Activated T-cell treated with anti-CD3 and anti-CD28 coated beads, Interleukin-2, amount 50 U/mL, for 72 hours (primary cell): ENCODE measurements around the gene EPDR1. TPM values are rescaled to one million over a fixed set of nuclear protein-coding genes. Genes with fewer than 3 reads are reported as not detected.
"Not testable (repeated sequence)": the region's sequence is repeated elsewhere in the genome, so short reads cannot be mapped to it uniquely, and the experiment has no call there.

Experiments used
- ATAC-seq, 2 donors: fragments of 150-1000 bp; cut with Tn5 transposase; replicated peaks in 1 of 2; 2 replicates each; pipeline ENCODE4 v1.10.0; 2021; ENCODE audit warnings: moderate library complexity in 2 of 2, mild to moderate bottlenecking in 1 of 2
- DNase-seq, 2 donors: peaks; one replicate each; pipeline ENCODE4 v3.0.0; 2021 to 2022; ENCODE audit warnings: mixed read lengths in 1 of 2
- H3K27ac Mint-ChIP-seq: one replicate; pipeline ENCODE4 v1.8.0; 2022; ENCODE audit warnings: mild to moderate bottlenecking, moderate library complexity, mixed read lengths
- H3K27me3 Mint-ChIP-seq: one replicate; pipeline ENCODE4 v1.8.0; 2022; ENCODE audit warnings: low read depth, mixed read lengths
- H3K36me3 Mint-ChIP-seq, 2 donors: one replicate each; pipeline ENCODE4 v1.8.0; 2022; ENCODE audit warnings: mixed read lengths in 2 of 2, mild to moderate bottlenecking in 1 of 2; ENCODE audit not compliant: insufficient read depth in 2 of 2
- H3K4me1 Mint-ChIP-seq: one replicate; pipeline ENCODE4 v1.8.0; 2022; ENCODE audit warnings: low read depth, mixed read lengths
- H3K4me3 Mint-ChIP-seq, 2 donors: one replicate each; pipeline ENCODE4 v1.8.0; 2022; ENCODE audit warnings: mild to moderate bottlenecking in 2 of 2, mixed read lengths in 2 of 2, moderate library complexity in 2 of 2
- H3K9me3 Mint-ChIP-seq, 2 donors: one replicate each; pipeline ENCODE4 v1.8.0; 2022; ENCODE audit warnings: mixed read lengths in 2 of 2
- total RNA-seq, 2 donors: library from RNA; stranded (reverse); gene quantifications; one replicate each; pipeline ENCODE4 v1.2.3, GENCODE V29; 2022

EPDR1 gene
- total RNA-seq, 2 donors from 2014 or later: 1.7 to 2.6 TPM

DNA sequence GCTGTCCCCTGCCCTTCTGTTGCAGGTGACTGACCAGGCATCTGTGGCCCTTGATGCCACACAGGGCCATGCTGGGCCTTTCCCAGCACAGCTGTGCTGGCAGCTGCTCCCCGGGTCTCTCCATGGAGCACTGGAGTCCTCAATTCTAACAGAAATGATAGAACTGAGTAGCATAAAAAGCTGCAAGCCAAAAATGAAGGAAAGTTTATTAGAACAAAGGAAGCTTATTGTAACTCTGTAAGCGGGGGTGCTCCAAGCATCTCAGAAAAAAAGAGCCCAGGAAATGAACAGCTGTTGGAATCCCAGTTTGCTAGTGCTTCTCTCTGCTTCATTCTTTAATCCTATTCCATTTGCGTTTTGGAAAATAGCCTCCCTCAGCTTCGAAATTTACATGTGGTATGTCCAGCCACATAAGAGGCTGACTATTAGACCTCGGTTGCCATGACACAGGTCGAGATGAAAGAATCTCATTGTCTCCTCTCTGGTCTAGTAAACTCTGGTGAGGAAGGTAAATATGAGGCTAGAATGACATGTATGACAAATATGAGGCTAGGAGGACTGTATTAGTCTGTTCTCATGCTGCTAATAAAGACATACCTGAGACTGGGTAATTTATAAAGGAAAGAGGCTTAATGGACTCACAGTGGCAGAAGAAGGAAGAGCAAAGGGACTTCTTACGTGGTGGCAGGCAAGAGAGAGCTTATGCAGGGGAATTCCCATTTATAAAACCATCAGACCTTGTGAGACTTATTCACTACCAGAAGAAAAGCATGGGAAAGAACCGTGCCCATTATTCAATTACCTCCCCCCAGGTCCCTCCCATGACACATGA lies 23.7 kb downstream of the EPDR1 start:
- no peak for ATAC-seq
- H3K4me1 Mint-ChIP-seq: no peaks in the 10 kb centered on the region
- H3K36me3 Mint-ChIP-seq: no peaks in the 10 kb centered on the region
- no peak overlapping the region for H3K27ac Mint-ChIP-seq
- no peak for DNase-seq
- no peaks in the 10 kb centered on the region for H3K27me3 Mint-ChIP-seq
- peaks cover 0 to 3% of the 10 kb centered on the region in 2 donors for H3K9me3 Mint-ChIP-seq
- H3K4me3 Mint-ChIP-seq: no peak overlapping the region

DNA sequence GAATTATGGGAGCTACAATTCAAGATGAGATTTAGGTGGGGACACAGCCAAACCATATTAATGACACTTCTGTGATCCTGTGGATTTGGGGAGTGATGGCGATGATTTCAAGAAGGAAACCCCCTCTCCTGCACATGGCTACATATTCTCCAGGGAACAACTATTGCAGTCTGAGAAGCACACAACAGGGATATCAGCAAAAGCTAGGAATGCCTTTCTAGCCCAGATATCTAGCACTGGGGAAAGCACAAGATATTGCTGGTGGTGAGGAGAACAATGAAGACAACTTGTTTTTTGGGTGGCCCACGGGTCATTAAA lies 24.3 kb downstream of the EPDR1 start:
- no peaks in the 10 kb centered on the region for H3K4me1 Mint-ChIP-seq
- H3K36me3 Mint-ChIP-seq: no peaks in the 10 kb centered on the region
- H3K27me3 Mint-ChIP-seq: no peaks in the 10 kb centered on the region
- H3K4me3 Mint-ChIP-seq: no peak overlapping the region
- H3K27ac Mint-ChIP-seq: no peak overlapping the region
- DNase-seq (no peak), ATAC-seq (no peak)
- peaks cover 0 to 3% of the 10 kb centered on the region in 2 donors for H3K9me3 Mint-ChIP-seq

DNA sequence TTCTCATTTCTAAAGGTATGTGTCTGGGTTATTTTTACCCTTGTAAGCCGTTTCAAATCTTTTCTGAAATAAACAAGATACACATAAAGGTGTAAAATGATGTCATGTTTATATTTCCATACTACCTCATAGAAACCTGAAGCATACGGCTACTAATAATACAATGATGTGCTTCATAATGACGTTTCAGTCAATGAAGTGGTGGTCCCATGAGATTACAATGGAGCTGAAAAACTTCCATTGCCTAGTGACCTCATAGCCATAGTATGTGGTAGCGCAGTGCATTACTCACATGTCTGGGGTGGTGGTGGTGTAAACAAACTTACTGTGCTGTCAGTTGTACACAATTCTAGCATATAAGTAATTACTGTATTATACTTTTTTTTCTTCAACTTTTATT lies 24.9 kb downstream of the EPDR1 start:
- ATAC-seq (no peak), DNase-seq (no peak)
- H3K4me3 Mint-ChIP-seq: no peak overlapping the region
- H3K27ac Mint-ChIP-seq: no peak overlapping the region
- no peaks in the 10 kb centered on the region for H3K36me3 Mint-ChIP-seq
- peaks cover 0 to 3% of the 10 kb centered on the region in 2 donors for H3K9me3 Mint-ChIP-seq
- H3K27me3 Mint-ChIP-seq: no peaks in the 10 kb centered on the region
- no peaks in the 10 kb centered on the region for H3K4me1 Mint-ChIP-seq

DNA sequence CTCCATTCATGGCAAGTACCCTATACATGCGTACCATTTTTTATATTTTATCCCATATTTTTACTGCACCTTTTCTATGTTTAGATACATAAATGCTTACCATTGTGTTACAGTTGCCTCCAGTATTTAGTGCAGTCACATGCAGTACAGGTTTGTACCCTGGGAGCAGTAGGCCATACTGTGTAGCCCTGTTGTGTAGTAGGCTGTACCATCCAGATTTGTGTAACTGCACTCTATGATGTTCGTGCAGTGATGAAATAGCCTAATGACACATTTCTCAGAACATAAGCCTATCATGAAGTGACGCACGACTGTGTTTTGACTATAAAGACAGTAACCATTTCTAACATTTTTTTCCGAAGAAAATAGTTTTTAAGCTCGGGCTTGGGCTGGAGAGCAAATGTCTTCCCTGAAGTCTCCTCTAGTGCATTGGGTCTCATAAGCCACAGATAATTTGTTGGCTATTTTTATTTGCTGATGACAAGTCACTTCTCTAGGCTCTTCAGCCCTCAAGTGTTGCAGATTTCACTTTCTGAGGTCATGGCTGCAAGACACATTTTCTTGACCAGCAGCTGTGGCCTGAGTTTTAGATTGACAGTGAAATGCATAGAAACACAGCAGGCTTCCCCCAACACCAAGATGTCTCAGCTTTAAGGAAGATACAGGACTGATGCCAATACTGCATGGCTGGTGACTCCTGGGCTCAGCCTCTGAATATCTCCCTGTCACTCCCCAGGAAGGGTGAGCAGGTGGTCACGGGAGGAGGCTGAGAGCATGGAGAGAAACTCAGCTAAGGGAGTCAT lies 26.9 kb downstream of the EPDR1 start:
- Mint-ChIP-seq H3K36me3 (no peaks in the 10 kb centered on the region), H3K27me3 (no peaks in the 10 kb centered on the region), H3K4me1 (no peaks in the 10 kb centered on the region), H3K27ac (no peak overlapping the region), H3K4me3 (no peak overlapping the region), H3K9me3 (peaks cover 0 to 3% of the 10 kb centered on the region in 2 donors)
- no peak for ATAC-seq
- no peak for DNase-seq

DNA sequence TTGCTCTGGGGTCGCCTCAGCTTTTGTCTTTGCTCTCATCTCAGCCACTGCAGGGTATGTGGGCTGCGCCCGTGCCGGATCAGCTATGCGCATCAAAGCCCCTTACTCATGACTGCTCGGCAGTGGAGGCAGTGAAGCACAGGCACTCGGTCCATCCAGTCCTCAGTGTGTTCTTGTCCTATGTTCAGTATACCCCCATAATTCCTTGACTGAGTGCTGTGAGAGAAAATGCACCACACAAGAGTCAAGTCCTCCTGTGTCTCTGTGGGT lies 27.4 kb downstream of the EPDR1 start:
- Mint-ChIP-seq H3K36me3 (no peaks in the 10 kb centered on the region), H3K4me3 (no peak overlapping the region), H3K9me3 (peaks cover 0 to 3% of the 10 kb centered on the region in 2 donors), H3K4me1 (no peaks in the 10 kb centered on the region), H3K27ac (no peak overlapping the region), H3K27me3 (no peaks in the 10 kb centered on the region)
- ATAC-seq (no peak), DNase-seq (no peak)

DNA sequence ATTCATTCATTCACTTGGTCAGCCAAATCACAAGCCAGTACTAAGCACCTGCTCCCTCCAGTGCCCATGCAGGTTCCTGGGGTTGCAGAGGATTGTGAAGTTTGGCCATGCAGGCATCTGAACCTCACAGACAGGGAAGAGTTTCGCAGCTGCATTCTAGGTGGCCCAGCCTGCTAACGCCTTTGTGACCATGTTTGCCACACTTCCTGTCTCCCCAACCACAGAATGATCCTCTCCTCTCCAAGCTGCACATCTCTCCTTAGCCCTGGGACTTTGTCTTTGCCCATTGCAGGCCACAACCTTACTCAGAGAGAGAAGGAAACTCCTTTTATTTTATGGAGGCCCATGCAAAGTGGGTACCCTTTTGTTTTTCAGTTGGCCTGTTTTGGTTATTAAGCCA lies 31.8 kb downstream of the EPDR1 start:
- H3K36me3 Mint-ChIP-seq: no peaks in the 10 kb centered on the region
- no peaks in the 10 kb centered on the region for H3K4me1 Mint-ChIP-seq
- ATAC-seq: no peak
- no peak for DNase-seq
- H3K4me3 Mint-ChIP-seq: no peak overlapping the region
- peaks cover 7% of the 10 kb centered on the region for H3K27me3 Mint-ChIP-seq
- no peak overlapping the region for H3K27ac Mint-ChIP-seq
- H3K9me3 Mint-ChIP-seq: peaks cover 0 to 2% of the 10 kb centered on the region in 2 donors

DNA sequence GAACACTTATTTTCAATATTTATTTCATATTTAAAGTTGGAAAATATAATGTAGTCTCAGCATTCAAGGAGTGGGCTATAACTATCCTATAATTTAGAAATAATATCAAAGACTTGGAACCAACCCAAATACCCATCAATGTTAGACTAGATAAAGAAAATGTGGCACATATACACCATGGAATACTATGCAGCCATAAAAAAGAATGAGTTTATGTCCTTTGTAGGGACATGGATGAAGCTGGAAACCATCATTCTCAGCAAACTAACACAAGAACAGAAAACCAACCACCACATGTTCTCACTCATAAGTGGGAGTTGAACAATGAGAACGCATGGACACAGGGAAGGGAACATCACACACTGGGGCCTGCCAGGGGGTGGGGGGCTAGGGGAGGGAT lies 33.8 kb downstream of the EPDR1 start:
- H3K36me3 Mint-ChIP-seq, H3K9me3 Mint-ChIP-seq, H3K27ac Mint-ChIP-seq, H3K27me3 Mint-ChIP-seq, H3K4me1 Mint-ChIP-seq, DNase-seq, H3K4me3 Mint-ChIP-seq, ATAC-seq: not testable (repeated sequence)

DNA sequence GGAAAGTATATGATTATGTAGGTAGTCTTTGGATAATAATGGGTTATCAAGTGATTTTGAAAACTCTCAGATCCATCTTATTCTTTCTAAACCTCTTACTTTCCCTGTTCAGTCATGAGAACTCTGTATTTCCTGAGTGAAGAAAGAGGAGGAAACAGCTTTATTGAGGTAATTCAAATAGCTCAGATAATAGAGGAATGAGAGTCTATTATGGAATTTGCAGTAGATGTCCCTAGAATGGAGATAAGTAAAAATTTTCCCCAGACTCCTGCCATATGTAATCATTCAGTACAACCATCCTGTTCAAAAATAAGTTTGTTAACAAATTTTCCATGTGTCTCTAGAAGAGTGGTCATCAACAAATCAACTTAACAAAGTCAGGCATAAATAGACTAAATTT lies 36.4 kb downstream of the EPDR1 start:
- ATAC-seq: no peak
- DNase-seq: no peak
- H3K4me3 Mint-ChIP-seq: no peak overlapping the region
- H3K27me3 Mint-ChIP-seq: peaks cover 16% of the 10 kb centered on the region
- no peaks in the 10 kb centered on the region for H3K36me3 Mint-ChIP-seq
- H3K4me1 Mint-ChIP-seq: no peaks in the 10 kb centered on the region
- H3K27ac Mint-ChIP-seq: no peak overlapping the region
- peaks cover 0 to 2% of the 10 kb centered on the region in 2 donors for H3K9me3 Mint-ChIP-seq

DNA sequence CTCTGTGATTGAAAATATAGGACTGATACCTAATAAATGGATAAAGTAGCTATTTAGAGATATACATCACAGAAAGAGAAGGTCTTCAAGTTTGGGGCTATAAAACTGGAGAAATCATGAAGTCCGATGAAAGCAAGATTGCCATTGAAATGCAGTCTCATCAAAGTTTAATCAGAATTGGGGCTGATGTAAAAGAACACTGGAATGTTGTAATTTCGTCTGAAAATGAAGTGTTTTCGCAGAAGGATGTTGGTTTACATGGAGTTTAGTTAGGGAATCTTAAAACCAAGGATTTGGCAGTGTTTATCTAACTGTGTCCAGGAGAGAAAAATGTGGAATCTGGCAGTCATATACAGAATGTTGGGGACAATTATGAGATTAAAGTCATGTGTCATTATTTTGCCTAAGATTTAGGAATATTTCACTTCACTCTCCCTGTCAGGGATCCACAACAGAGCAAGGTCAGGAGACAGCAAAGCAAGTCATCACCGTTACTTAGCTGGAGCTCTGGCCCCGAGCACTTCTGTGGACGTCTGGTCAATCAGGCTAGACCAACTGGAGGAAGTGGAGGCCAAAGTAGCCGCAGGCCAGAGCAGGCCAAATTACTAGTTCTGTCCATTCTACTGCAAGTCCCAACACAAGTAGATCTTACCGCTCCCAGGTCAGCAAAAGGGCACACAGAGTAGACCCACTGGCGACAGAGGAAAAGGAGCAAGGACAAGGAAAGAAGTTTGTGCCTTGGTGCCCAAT lies 37.0 kb downstream of the EPDR1 start:
- DNase-seq: no peak
- no peaks in the 10 kb centered on the region for H3K36me3 Mint-ChIP-seq
- no peak for ATAC-seq
- H3K27me3 Mint-ChIP-seq: peaks cover 16% of the 10 kb centered on the region
- no peak overlapping the region for H3K27ac Mint-ChIP-seq
- no peak overlapping the region for H3K4me3 Mint-ChIP-seq
- H3K4me1 Mint-ChIP-seq: no peaks in the 10 kb centered on the region
- peaks cover 0 to 2% of the 10 kb centered on the region in 2 donors for H3K9me3 Mint-ChIP-seq

DNA sequence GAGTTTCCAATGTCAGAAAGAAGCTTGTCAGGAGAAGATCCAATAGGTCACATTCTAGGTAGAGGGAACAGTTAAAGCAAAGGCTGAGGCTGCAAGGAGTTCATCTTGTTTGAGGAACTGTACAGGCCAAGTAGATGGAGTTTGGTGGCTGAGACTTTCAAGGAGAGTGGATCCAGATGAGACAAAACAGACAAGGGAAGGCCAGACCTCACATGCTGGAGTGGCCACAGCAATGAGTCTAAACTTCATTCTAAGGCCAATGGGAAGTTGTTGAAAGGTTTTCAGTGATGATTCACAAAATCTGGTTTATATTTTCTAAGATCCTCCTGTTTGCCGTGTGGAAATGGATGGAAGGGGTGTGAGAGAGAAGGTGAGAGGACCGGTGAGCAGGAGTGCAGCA lies 40.0 kb downstream of the EPDR1 start:
- peaks cover 15% of the 10 kb centered on the region for H3K27me3 Mint-ChIP-seq
- no peaks in the 10 kb centered on the region for H3K36me3 Mint-ChIP-seq
- ATAC-seq (no peak), DNase-seq (no peak)
- H3K9me3 Mint-ChIP-seq: peaks cover 0 to 2% of the 10 kb centered on the region in 2 donors
- no peaks in the 10 kb centered on the region for H3K4me1 Mint-ChIP-seq
- H3K27ac Mint-ChIP-seq: no peak overlapping the region
- no peak overlapping the region for H3K4me3 Mint-ChIP-seq

DNA sequence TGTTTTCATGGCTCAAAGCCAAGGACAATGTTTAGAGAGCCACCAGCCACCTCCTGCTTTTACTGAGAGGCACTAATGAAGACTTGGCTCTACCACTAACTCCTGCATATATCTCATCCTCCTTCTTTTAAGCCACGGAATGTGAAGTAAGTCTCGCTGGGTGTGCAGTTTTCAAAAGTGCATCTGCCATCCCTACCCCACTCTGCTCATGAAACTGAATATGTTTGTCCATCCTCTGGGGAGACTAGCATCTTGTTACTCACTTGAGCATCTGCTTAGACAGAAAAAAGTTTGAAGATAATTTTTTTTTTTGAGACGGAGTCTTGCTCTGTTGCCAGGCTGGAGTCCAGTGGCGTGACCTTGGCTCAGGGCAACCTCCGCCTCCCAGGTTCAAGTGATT lies 40.8 kb downstream of the EPDR1 start:
- Mint-ChIP-seq H3K27ac (no peak overlapping the region), H3K36me3 (no peaks in the 10 kb centered on the region), H3K9me3 (no peaks in the 10 kb centered on the region), H3K4me1 (no peaks in the 10 kb centered on the region), H3K4me3 (no peak overlapping the region), H3K27me3 (peaks cover 8% of the 10 kb centered on the region)
- no peak for DNase-seq
- no peak for ATAC-seq

DNA sequence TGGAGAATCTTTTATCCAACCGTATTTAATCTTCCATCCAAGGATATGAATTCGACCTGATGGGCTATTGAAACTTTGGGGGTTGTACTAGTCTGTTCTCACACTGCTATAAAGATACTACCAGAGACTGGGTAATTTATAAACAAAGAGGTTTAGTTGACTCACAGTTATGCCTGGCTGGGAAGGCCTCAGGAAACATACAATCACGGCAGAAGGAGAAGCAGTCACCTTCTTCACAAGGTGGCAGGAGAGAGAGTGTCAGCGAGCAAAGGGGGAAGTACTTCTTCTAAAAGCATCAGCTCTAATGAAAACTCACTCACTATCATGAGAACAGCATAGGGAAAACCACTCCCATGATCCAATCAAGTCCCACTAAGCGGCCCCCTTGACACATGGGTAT lies 43.8 kb downstream of the EPDR1 start:
- Mint-ChIP-seq H3K36me3 (no peaks in the 10 kb centered on the region), H3K27me3 (peaks cover 8% of the 10 kb centered on the region), H3K9me3 (no peaks in the 10 kb centered on the region), H3K27ac (no peak overlapping the region), H3K4me1 (no peaks in the 10 kb centered on the region), H3K4me3 (no peak overlapping the region)
- DNase-seq: no peak
- no peak for ATAC-seq

DNA sequence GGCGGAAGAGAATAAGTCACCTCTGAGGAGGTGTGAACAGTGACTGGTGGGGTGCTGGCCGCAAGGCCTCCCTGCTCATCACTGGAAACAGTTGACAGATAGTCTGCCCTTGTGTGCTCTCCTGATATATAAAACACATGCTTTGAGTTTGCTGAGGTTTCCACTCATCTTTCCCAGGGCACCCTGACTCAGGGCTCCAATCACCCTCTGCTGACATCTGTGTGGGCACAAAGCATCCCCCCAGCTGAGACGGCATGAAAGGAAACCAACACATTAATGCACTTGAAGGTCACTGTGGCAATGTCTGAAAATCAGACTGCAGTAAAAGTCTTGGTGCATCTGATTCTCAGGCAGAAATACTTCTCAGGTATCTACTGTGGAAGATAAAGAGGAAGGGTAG lies 49.8 kb downstream of the EPDR1 start:
- no peaks in the 10 kb centered on the region for H3K9me3 Mint-ChIP-seq
- H3K4me3 Mint-ChIP-seq: no peak overlapping the region
- ATAC-seq (no peak), DNase-seq (no peak)
- H3K27me3 Mint-ChIP-seq: no peaks in the 10 kb centered on the region
- H3K36me3 Mint-ChIP-seq: no peaks in the 10 kb centered on the region
- peaks cover 6% of the 10 kb centered on the region for H3K4me1 Mint-ChIP-seq
- H3K27ac Mint-ChIP-seq: no peak overlapping the region
